22Rv1 (cell line): Measurements from ENCODE around the gene LAMP1.

Experiments
- H3K27ac ChIP-seq: fragments of 450-650 bp; 2 replicates; pipeline ENCODE4 v1.5.1; 2017
- ZFX ChIP-seq: fragments of 450-650 bp; IDR thresholded peaks from 2 replicates; pipeline ENCODE4 v1.6.1; 2017; ENCODE audit warnings: antibody characterized with exemption, borderline replicate concordance
- TF ChIP-seq, protein P1 (sequence below): fragments of 450-650 bp; IDR thresholded peaks from 2 replicates; pipeline ENCODE4 v1.5.1; 2017; ENCODE audit warnings: mild to moderate bottlenecking

Gene LAMP1

DNA sequence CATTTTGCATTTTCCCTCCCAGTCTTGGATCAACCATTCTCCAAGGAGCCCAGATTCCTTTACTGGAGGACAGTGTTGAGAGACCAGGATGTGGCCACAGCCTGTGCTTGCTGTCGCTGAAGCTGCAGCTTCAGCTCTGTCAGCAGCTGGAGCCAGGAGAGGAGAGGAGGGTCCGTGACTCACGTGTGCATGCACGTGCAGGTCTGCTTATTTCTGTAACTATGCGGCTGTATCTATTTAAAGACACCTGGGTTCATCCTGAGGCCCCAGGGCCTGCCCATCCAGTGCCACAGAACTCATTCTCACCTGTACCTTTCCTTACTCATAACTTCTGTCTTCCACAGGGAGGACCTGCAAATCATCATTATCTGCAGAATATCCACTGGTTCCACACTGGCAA lies 8.2 kb upstream of the LAMP1 start:
- H3K27ac ChIP-seq, result no peak overlapping the region
- no peak for TF ChIP-seq ZFX
- TF ChIP-seq, protein P1, sequence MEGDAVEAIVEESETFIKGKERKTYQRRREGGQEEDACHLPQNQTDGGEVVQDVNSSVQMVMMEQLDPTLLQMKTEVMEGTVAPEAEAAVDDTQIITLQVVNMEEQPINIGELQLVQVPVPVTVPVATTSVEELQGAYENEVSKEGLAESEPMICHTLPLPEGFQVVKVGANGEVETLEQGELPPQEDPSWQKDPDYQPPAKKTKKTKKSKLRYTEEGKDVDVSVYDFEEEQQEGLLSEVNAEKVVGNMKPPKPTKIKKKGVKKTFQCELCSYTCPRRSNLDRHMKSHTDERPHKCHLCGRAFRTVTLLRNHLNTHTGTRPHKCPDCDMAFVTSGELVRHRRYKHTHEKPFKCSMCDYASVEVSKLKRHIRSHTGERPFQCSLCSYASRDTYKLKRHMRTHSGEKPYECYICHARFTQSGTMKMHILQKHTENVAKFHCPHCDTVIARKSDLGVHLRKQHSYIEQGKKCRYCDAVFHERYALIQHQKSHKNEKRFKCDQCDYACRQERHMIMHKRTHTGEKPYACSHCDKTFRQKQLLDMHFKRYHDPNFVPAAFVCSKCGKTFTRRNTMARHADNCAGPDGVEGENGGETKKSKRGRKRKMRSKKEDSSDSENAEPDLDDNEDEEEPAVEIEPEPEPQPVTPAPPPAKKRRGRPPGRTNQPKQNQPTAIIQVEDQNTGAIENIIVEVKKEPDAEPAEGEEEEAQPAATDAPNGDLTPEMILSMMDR, result no peak

DNA sequence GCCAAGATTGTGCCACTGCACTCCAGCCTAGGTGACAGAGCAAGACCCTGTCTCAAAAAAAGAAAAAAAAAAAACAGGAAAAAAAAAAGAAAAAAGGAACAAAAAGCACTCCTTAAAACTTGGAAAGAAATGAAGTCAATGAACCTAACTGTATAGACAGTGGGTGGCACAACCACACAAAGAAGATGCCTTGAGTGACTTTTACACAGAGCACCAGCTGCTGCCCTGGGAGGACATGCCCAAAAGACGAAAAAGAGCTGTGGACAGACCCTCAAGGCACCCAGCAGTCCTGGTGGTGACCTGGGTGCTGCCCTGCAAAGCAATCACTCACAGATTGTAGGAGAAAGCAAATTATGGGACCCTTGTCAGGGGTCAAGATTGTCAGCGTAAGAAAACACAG lies 5.9 kb upstream of the LAMP1 start:
- TF ChIP-seq, protein P1, result no peak
- no peak overlapping the region for H3K27ac ChIP-seq

DNA sequence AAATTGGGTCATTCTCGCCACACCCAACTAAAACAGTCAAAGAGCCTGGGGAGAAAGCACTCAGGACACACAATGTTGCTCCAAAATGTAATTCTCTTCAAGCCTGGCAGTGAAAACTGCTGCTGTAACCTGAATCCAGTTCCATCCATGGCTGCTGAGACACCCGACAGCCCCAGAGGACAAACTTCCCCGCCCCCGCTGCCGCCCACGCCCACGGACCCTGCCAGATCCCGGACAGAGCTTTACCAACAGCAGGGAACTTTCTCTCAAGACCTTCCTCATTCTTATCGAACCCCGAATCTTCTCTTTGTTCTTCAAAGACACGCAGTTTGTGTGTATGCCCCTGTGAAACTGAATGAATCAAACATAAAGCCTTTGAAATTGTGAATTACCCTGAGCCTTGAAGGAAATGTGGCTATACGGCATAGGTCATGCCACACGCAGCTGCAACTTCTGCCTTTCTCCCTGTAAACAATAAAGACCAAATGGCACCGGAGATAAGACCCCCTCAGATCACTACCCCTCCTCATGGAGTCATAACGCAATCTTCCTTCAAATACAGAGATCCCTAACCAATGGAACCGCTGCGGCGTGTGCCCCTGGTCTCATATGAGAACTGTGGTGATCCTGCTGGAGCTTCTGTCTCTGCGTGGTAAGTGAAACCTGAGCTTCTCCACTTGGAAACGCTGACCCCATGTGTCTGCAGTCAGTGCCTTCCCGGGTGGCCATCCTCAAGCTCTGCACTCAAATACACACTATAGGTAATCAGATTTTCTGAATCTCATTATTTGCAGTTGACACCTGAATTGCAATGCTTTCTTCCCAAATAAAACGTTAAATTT lies 4.8 kb upstream of the LAMP1 start:
- no peak for TF ChIP-seq ZFX
- TF ChIP-seq, protein P1, result no peak
- H3K27ac ChIP-seq, result no peak overlapping the region

DNA sequence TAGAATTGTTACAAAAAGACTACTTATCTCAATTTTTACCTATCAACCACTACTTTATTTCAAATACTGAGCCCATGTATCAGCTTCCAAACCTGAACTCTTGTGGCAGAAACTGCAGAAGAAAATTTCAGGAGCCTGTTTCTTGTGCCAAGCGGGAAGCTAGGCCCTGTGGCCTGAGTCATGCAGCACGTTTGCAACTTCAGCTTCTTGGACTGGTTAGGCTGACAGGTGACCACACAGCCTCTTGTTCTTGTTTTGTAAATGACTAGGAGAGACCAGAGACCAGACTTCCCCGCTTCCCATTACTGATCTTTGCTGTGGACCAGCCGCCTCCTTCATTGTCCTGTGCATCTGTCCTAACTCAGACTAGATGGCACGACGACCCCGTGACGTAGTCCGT lies 3.4 kb upstream of the LAMP1 start:
- TF ChIP-seq, protein P1, result no peak
- no peak for TF ChIP-seq ZFX
- no peak overlapping the region for H3K27ac ChIP-seq

DNA sequence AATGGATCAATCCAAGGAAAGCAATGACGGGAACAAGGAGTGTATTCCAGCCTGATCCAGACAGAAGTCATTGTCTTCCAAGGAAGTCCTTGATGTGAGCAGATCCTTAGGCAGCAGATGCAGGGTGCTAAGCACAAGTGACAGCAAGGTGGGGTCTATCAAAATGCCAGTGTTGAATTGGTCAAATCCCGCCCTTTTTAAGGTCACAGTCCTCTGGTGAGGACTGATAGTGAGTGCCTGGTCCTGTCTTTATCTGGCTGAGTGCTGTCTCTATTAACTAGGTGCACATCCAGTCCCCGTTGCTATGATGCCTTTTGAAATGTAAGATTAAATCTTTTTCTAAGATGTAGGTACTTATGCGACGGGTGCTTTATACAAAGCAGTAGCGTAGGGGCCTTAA lies 1.3 kb upstream of the LAMP1 start:
- no peak overlapping the region for H3K27ac ChIP-seq
- no peak for TF ChIP-seq ZFX
- TF ChIP-seq, protein P1, result no peak

DNA sequence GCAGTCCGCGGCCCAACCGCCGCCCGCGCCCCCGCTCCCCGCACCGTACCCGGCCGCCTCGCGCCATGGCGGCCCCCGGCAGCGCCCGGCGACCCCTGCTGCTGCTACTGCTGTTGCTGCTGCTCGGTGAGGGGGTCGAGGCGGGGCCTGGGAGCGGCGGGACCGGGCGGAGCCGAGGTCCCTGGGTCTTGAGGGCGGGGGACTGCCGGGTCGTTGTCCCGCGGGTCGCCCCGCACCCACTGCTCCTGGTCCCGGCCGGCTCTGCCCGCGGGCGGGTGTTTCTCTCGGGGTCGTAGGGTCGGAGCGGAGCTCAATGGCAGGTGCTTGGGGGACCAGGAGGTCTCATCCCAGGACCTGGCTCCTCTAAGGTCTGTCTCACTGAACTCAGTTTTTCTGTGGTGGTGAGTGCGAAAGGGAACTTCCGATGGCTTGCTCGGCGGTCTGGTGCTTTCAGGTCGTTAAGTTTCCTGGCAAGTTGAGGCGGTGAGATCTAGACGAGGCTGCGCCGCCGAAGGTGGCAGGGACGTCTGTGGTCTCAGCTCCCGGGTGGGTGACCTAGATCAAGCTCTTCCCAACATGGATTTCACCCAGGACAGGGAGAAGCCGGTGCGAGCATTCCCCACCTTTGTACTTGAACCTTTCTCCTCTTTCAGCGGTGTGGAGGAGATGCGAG lies 467 bp downstream of the LAMP1 start:
- H3K27ac ChIP-seq, result peak overlapping the region; percentile 73
- no peak for TF ChIP-seq ZFX
- TF ChIP-seq, protein P1, result no peak
